Hepatocyte (in vitro differentiated cells): ENCODE results near the gene TAF4. TPM values are rescaled to one million over a fixed set of nuclear protein-coding genes. Genes with fewer than 3 reads are reported as not detected.

Source experiments
- DNase-seq: peaks from one replicate; pipeline ENCODE4 v3.0.0-alpha.2; 2016; ENCODE audit warnings: low spot score
- H2AFZ ChIP-seq: fragments of 200-600 bp; sonication (generic); 2 replicates; pipeline ENCODE4 v1.6.0; 2016; ENCODE audit warnings: antibody characterized with exemption, mild to moderate bottlenecking
- H3K27ac ChIP-seq: fragments of 200-600 bp; sonication (generic); 2 replicates; pipeline ENCODE4 v1.5.1; 2016; ENCODE audit warnings: mild to moderate bottlenecking
- H3K27me3 ChIP-seq: fragments of 200-600 bp; sonication (generic); 2 replicates; pipeline ENCODE4 v1.6.1; 2016
- H3K36me3 ChIP-seq: fragments of 200-600 bp; sonication (generic); replicated peaks from 2 replicates; pipeline ENCODE4 v1.5.1; 2016; ENCODE audit warnings: low read depth; ENCODE audit not compliant: insufficient read depth
- H3K4me1 ChIP-seq: fragments of 200-600 bp; sonication (generic); 2 replicates; pipeline ENCODE4 v1.5.1; 2016; ENCODE audit warnings: mild to moderate bottlenecking, moderate library complexity; ENCODE audit not compliant: insufficient read depth
- H3K4me2 ChIP-seq: fragments of 200-600 bp; sonication (generic); 2 replicates; pipeline ENCODE4 v1.6.0; 2016
- H3K4me3 ChIP-seq: fragments of 200-600 bp; sonication (generic); 2 replicates; pipeline ENCODE4 v1.5.1; 2016; ENCODE audit warnings: mild to moderate bottlenecking
- H3K79me2 ChIP-seq: fragments of 200-600 bp; sonication (generic); 2 replicates; pipeline ENCODE4 v1.6.0; 2017; ENCODE audit warnings: mild to moderate bottlenecking
- H3K9me2 ChIP-seq: fragments of 200-600 bp; sonication (generic); replicated peaks from 2 replicates; pipeline ENCODE4 v1.6.0; 2017; ENCODE audit warnings: mild to moderate bottlenecking; ENCODE audit not compliant: insufficient read depth
- H3K9me3 ChIP-seq: fragments of 200-600 bp; sonication (generic); 2 replicates; pipeline ENCODE4 v1.5.1; 2016; ENCODE audit warnings: low read depth, mild to moderate bottlenecking
- H4K20me1 ChIP-seq: fragments of 200-600 bp; sonication (generic); 2 replicates; pipeline ENCODE4 v1.6.0; 2016; ENCODE audit warnings: mild to moderate bottlenecking; ENCODE audit not compliant: insufficient read depth, poor library complexity, severe bottlenecking
- CTCF ChIP-seq: fragments of 200-600 bp; sonication (generic); IDR thresholded peaks from 2 replicates; pipeline ENCODE4 v1.5.1; 2016; ENCODE audit warnings: antibody characterized with exemption, mild to moderate bottlenecking; ENCODE audit not compliant: poor library complexity
- EZH2 ChIP-seq: fragments of 200-600 bp; sonication (generic); IDR thresholded peaks from 2 replicates; pipeline ENCODE4 v1.6.1; 2016; ENCODE audit warnings: antibody characterized with exemption, mild to moderate bottlenecking, borderline replicate concordance
- EZH2phosphoT487 ChIP-seq: fragments of 200-600 bp; sonication (generic); IDR thresholded peaks from one replicate; pipeline ENCODE4 v1.6.1; 2018; ENCODE audit warnings: antibody characterized with exemption, mild to moderate bottlenecking, low read depth, moderate library complexity; ENCODE audit not compliant: unreplicated experiment, severe bottlenecking
- WGBS: methylation state at CpG from one replicate; pipeline ENCODE4 v1.1.6; 2016; ENCODE audit warnings: low lambda C conversion rate; ENCODE audit errors: missing lambda C conversion rate; 5-methylcytosine and 5-hydroxymethylcytosine counted together
- polyA plus RNA-seq: library from polyadenylated mRNA; unstranded; fragments of >200 nt; fragmentation: Nextera tagmentation; extraction: Ambion mirVana; gene quantifications from 2 replicates; pipeline ENCODE4 v1.2.1, GENCODE V29; 2016
- total RNA-seq: library from RNA; depleted of rRNA; stranded (reverse); fragments of >200 nt; gene quantifications from 2 replicates; pipeline ENCODE4 v1.2.3, GENCODE V29; 2014

Gene TAF4
- total and polyA plus RNA-seq, 2 experiments from 2014 or later = 2.9 to 6.6 TPM

- peak overlapping the region; percentile 17 for H3K4me2 ChIP-seq
- no peaks in the 10 kb centered on the region for H3K27me3 ChIP-seq
- H3K79me2 ChIP-seq = peaks cover 100% of the 10 kb centered on the region
- DNase-seq = no peak
- H3K9me2 ChIP-seq = no peaks in the 10 kb centered on the region
- H3K36me3 ChIP-seq = no peaks in the 10 kb centered on the region
- H3K4me3 ChIP-seq = no peak overlapping the region
- 94% methylated on average over 22 of the region's 22 CpGs for WGBS
- TF ChIP-seq EZH2phosphoT487 = no peak
- TF ChIP-seq CTCF = no peak
- TF ChIP-seq EZH2 = no peak
- no peaks in the 10 kb centered on the region for H3K9me3 ChIP-seq
- peaks cover 65% of the 10 kb centered on the region for H4K20me1 ChIP-seq
- peaks cover 17% of the 10 kb centered on the region for H3K4me1 ChIP-seq
- H3K27ac ChIP-seq = peak overlapping the region; percentile 40
- H2AFZ ChIP-seq = no peak overlapping the region
Measured at GRCh38 chr20:62042025-62042820, 23.5 kb downstream of the TAF4 start.

- H3K4me1 ChIP-seq = peaks cover 17% of the 10 kb centered on the region
- H2AFZ ChIP-seq = no peak overlapping the region
- H3K36me3 ChIP-seq = no peaks in the 10 kb centered on the region
- no peaks in the 10 kb centered on the region for H3K9me3 ChIP-seq
- no peak overlapping the region for H3K27ac ChIP-seq
- H3K27me3 ChIP-seq = no peaks in the 10 kb centered on the region
- H3K4me2 ChIP-seq = no peak overlapping the region
- H4K20me1 ChIP-seq = peaks cover 64% of the 10 kb centered on the region
- no peak overlapping the region for H3K4me3 ChIP-seq
- TF ChIP-seq CTCF (no peak), EZH2phosphoT487 (no peak), EZH2 (no peak)
- no peaks in the 10 kb centered on the region for H3K9me2 ChIP-seq
- WGBS = 91% methylated on average over 13 of the region's 13 CpGs
- no peak for DNase-seq
- H3K79me2 ChIP-seq = peaks cover 100% of the 10 kb centered on the region
Measured at GRCh38 chr20:62040933-62041332, 24.7 kb downstream of the TAF4 start.

- Histone ChIP-seq H3K9me2 (no peaks in the 10 kb centered on the region), H3K9me3 (no peaks in the 10 kb centered on the region), H3K36me3 (no peaks in the 10 kb centered on the region), H2AFZ (no peak overlapping the region), H3K27ac (no peak overlapping the region), H3K27me3 (no peaks in the 10 kb centered on the region), H3K4me2 (no peak overlapping the region), H3K4me3 (no peak overlapping the region), H4K20me1 (peaks cover 63% of the 10 kb centered on the region), H3K4me1 (peaks cover 17% of the 10 kb centered on the region), H3K79me2 (peaks cover 100% of the 10 kb centered on the region)
- TF ChIP-seq CTCF (no peak), EZH2phosphoT487 (no peak), EZH2 (no peak)
- no peak for DNase-seq
- 93% methylated on average over 25 of the region's 25 CpGs for WGBS
Measured at GRCh38 chr20:62040381-62040922, 25.2 kb downstream of the TAF4 start.
